ENCODE measurements around the gene EIF2B5. TPM values are rescaled to one million over a fixed set of nuclear protein-coding genes. Genes with fewer than 3 reads are reported as not detected.
A peak's percentile ranks its signal among the peaks of the same experiment; 100 is the strongest.
"Not testable (repeated sequence)": the region's sequence is repeated elsewhere in the genome, so short reads cannot be mapped to it uniquely, and the experiment has no call there.

The EIF2B5 gene
- total RNA-seq, 1 donor from 2014 or later = 38.1 TPM

GRCh38 chr3:184157206-184157605, 22.0 kb downstream of the EIF2B5 start:
- Histone ChIP-seq H3K36me3 (ENCODE audit: control insufficient read depth in 3 of 3, insufficient read depth in 3 of 3, low read length in 3 of 3) (no peaks in the 10 kb centered on the region), H3K9me3 (ENCODE audit: control insufficient read depth in 3 of 3, low read length in 3 of 3) (no peaks in the 10 kb centered on the region), H3K9ac (ENCODE audit: low read depth in 1 of 3, low read length in 3 of 3) (peak overlapping the region; percentile 86 to 93 (median 93)), H3K4me1 (ENCODE audit: control insufficient read depth in 3 of 3, insufficient read depth in 3 of 3, low read length in 3 of 3) (peaks cover 52 to 58% (median 56%) of the 10 kb centered on the region in 3 donors), H3K4me3 (ENCODE audit: low read length in 3 of 3) (peak overlapping the region; percentile 85 to 96 (median 95)), H3K27me3 (ENCODE audit: control insufficient read depth in 3 of 3, insufficient read depth in 3 of 3, low read length in 3 of 3) (no peaks in the 10 kb centered on the region), H3K27ac (ENCODE audit: low read depth, low read length) (peak overlapping the region; percentile 89)

GRCh38 chr3:184158404-184158803, 23.2 kb downstream of the EIF2B5 start:
- H3K27ac ChIP-seq (ENCODE audit: low read depth, low read length) = no peak overlapping the region
- H3K27me3 ChIP-seq (ENCODE audit: control insufficient read depth in 3 of 3, insufficient read depth in 3 of 3, low read length in 3 of 3) = no peaks in the 10 kb centered on the region
- H3K4me1 ChIP-seq (ENCODE audit: control insufficient read depth in 3 of 3, insufficient read depth in 3 of 3, low read length in 3 of 3) = peaks cover 55 to 65% (median 60%) of the 10 kb centered on the region in 3 donors
- H3K4me3 ChIP-seq (ENCODE audit: low read length in 3 of 3) = peak overlapping the region in 1 of 3 donors; percentile 2
- peaks cover 0 to 3% (median 2%) of the 10 kb centered on the region in 3 donors for H3K36me3 ChIP-seq (ENCODE audit: control insufficient read depth in 3 of 3, insufficient read depth in 3 of 3, low read length in 3 of 3)
- H3K9ac ChIP-seq (ENCODE audit: low read depth in 1 of 3, low read length in 3 of 3) = peak overlapping the region; percentile 29 to 86 (median 64)
- H3K9me3 ChIP-seq (ENCODE audit: control insufficient read depth in 3 of 3, low read length in 3 of 3) = no peaks in the 10 kb centered on the region

DNA sequence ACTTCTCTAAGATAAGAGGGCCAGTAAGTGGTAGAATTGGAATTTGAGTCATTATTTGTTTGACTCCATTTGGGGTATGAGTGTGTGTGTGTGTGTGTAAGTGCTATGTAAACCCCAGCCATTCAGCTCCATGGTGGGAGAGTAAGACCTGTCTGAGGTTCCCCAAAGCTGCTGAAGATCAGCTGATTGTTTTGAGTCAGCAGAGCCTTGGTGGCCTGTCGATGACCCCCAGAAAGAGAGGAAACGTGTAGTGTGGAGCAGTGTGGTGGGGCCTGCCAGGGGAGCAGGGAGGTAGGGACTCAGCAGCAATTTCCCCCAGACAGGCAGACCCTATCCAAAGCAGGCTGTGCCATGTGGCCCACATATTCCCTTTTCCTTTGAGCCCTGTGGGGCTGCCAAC, 25.3 kb downstream of the EIF2B5 start:
- Histone ChIP-seq H3K27ac (ENCODE audit: low read depth, low read length) (peak overlapping the region; percentile 69), H3K36me3 (ENCODE audit: control insufficient read depth in 3 of 3, insufficient read depth in 3 of 3, low read length in 3 of 3) (peaks cover 18 to 23% (median 22%) of the 10 kb centered on the region in 3 donors), H3K9ac (ENCODE audit: low read depth in 1 of 3, low read length in 3 of 3) (peak overlapping the region; percentile 40 to 71 (median 57)), H3K4me3 (ENCODE audit: low read length in 3 of 3) (peak overlapping the region in 2 of 3 donors; percentile 35 to 43), H3K27me3 (ENCODE audit: control insufficient read depth in 3 of 3, insufficient read depth in 3 of 3, low read length in 3 of 3) (no peaks in the 10 kb centered on the region), H3K4me1 (ENCODE audit: control insufficient read depth in 3 of 3, insufficient read depth in 3 of 3, low read length in 3 of 3) (peaks cover 48 to 56% (median 50%) of the 10 kb centered on the region in 3 donors), H3K9me3 (ENCODE audit: control insufficient read depth in 3 of 3, low read length in 3 of 3) (no peaks in the 10 kb centered on the region)

- peaks cover 39 to 44% (median 43%) of the 10 kb centered on the region in 3 donors for H3K36me3 ChIP-seq (ENCODE audit: control insufficient read depth in 3 of 3, insufficient read depth in 3 of 3, low read length in 3 of 3)
- peaks cover 36 to 45% (median 40%) of the 10 kb centered on the region in 3 donors for H3K4me1 ChIP-seq (ENCODE audit: control insufficient read depth in 3 of 3, insufficient read depth in 3 of 3, low read length in 3 of 3)
- H3K9me3 ChIP-seq (ENCODE audit: control insufficient read depth in 3 of 3, low read length in 3 of 3); H3K27me3 ChIP-seq (ENCODE audit: control insufficient read depth in 3 of 3, insufficient read depth in 3 of 3, low read length in 3 of 3); H3K4me3 ChIP-seq (ENCODE audit: low read length in 3 of 3): not testable (repeated sequence)
- peak overlapping the region; percentile 7 for H3K27ac ChIP-seq (ENCODE audit: low read depth, low read length)
- peak overlapping the region in 1 of 3 donors; percentile 3 for H3K9ac ChIP-seq (ENCODE audit: low read depth in 1 of 3, low read length in 3 of 3)
Measured at GRCh38 chr3:184162571-184163070, 27.5 kb downstream of the EIF2B5 start.

DNA sequence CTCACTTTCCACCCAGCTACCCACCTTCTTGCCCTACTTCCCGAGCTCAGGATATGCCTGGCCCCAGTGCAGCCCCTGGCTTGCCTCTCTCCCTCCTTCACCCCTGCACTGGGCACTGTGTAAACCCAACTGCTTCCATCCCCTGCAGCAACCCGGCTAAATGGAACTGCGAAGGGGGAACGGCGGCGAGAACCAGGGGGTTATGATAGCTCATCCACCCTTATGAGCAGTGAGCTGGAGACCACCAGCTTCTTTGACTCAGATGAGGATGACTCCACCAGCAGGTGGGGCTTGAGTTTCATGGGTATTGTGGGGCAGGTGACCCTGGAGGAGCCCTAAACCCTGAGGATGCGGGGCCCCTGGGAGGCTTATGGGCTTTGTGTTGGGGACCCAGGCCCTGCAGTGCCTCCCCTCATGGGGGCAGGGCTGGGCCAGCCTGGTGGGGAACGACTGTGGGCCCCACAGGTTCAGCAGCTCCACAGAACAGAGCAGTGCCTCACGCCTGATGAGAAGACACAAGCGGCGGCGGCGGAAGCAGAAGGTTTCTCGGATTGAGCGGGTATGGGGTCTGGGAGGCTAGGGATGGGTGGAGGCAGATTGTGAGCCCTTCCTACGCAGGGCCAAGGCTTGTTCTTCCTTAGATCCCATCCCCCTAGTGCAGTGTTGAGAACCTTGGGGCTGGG, 29.6 kb downstream of the EIF2B5 start:
- Histone ChIP-seq H3K27ac (ENCODE audit: low read depth, low read length) (no peak overlapping the region), H3K9ac (ENCODE audit: low read depth in 1 of 3, low read length in 3 of 3) (no peak overlapping the region), H3K27me3 (ENCODE audit: control insufficient read depth in 3 of 3, insufficient read depth in 3 of 3, low read length in 3 of 3) (no peaks in the 10 kb centered on the region), H3K9me3 (ENCODE audit: control insufficient read depth in 3 of 3, low read length in 3 of 3) (no peaks in the 10 kb centered on the region), H3K36me3 (ENCODE audit: control insufficient read depth in 3 of 3, insufficient read depth in 3 of 3, low read length in 3 of 3) (peaks cover 59 to 61% (median 60%) of the 10 kb centered on the region in 3 donors), H3K4me3 (ENCODE audit: low read length in 3 of 3) (no peak overlapping the region), H3K4me1 (ENCODE audit: control insufficient read depth in 3 of 3, insufficient read depth in 3 of 3, low read length in 3 of 3) (peaks cover 27 to 38% (median 27%) of the 10 kb centered on the region in 3 donors)

DNA sequence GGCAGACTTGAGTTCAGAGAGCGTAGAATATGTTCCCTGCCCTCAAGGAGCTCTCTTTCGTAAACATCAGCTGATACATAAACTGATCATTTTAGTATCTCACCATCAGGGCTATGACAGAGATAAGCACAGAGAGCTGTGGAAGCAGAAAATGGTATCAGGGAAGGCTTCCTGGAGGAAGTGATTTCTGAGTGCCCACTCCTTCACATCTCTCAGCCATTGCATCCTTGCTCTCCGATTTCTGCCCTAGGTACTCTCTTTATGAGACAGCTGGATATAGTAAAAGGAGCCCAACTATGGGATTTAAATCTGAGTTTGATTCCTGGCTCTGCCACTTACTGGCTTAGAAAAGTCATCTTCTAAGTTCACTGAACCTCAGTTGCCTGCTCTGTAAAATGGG, 30.4 kb downstream of the EIF2B5 start:
- Histone ChIP-seq H3K4me3 (ENCODE audit: low read length in 3 of 3) (no peak overlapping the region), H3K27me3 (ENCODE audit: control insufficient read depth in 3 of 3, insufficient read depth in 3 of 3, low read length in 3 of 3) (no peaks in the 10 kb centered on the region), H3K36me3 (ENCODE audit: control insufficient read depth in 3 of 3, insufficient read depth in 3 of 3, low read length in 3 of 3) (peaks cover 60 to 62% (median 61%) of the 10 kb centered on the region in 3 donors), H3K4me1 (ENCODE audit: control insufficient read depth in 3 of 3, insufficient read depth in 3 of 3, low read length in 3 of 3) (peaks cover 21 to 33% (median 21%) of the 10 kb centered on the region in 3 donors), H3K9me3 (ENCODE audit: control insufficient read depth in 3 of 3, low read length in 3 of 3) (no peaks in the 10 kb centered on the region), H3K27ac (ENCODE audit: low read depth, low read length) (no peak overlapping the region), H3K9ac (ENCODE audit: low read depth in 1 of 3, low read length in 3 of 3) (no peak overlapping the region)

GRCh38 chr3:184166671-184167070, 31.5 kb downstream of the EIF2B5 start:
- Histone ChIP-seq H3K36me3 (ENCODE audit: control insufficient read depth in 3 of 3, insufficient read depth in 3 of 3, low read length in 3 of 3) (peaks cover 71 to 73% (median 71%) of the 10 kb centered on the region in 3 donors), H3K9me3 (ENCODE audit: control insufficient read depth in 3 of 3, low read length in 3 of 3) (no peaks in the 10 kb centered on the region), H3K27ac (ENCODE audit: low read depth, low read length) (no peak overlapping the region), H3K4me3 (ENCODE audit: low read length in 3 of 3) (no peak overlapping the region), H3K9ac (ENCODE audit: low read depth in 1 of 3, low read length in 3 of 3) (no peak overlapping the region), H3K27me3 (ENCODE audit: control insufficient read depth in 3 of 3, insufficient read depth in 3 of 3, low read length in 3 of 3) (no peaks in the 10 kb centered on the region), H3K4me1 (ENCODE audit: control insufficient read depth in 3 of 3, insufficient read depth in 3 of 3, low read length in 3 of 3) (peaks cover 11 to 22% (median 12%) of the 10 kb centered on the region in 3 donors)

DNA sequence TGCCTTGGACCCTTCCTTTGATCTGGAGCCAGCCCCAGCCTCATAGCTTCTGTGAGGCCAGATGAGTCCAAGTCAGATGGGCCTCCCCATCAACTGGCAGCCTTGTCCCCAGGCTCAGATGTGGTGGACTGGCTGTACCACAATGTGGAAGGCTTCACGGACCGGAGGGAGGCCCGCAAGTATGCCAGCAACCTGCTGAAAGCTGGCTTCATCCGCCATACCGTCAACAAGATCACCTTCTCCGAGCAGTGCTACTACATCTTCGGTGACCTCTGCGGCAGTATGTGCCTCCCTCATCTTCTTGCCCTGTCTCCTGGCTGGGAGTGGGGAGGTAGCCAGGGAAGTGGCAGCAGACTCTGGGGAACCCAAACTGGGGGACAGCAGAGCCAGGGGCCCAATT, 32.6 kb downstream of the EIF2B5 start:
- Histone ChIP-seq H3K36me3 (ENCODE audit: control insufficient read depth in 3 of 3, insufficient read depth in 3 of 3, low read length in 3 of 3) (peaks cover 75 to 77% (median 77%) of the 10 kb centered on the region in 3 donors), H3K9ac (ENCODE audit: low read depth in 1 of 3, low read length in 3 of 3) (peak overlapping the region in 1 of 3 donors; percentile 25), H3K9me3 (ENCODE audit: control insufficient read depth in 3 of 3, low read length in 3 of 3) (no peaks in the 10 kb centered on the region), H3K4me1 (ENCODE audit: control insufficient read depth in 3 of 3, insufficient read depth in 3 of 3, low read length in 3 of 3) (peaks cover 2 to 11% (median 5%) of the 10 kb centered on the region in 3 donors), H3K27ac (ENCODE audit: low read depth, low read length) (peak overlapping the region; percentile 39), H3K27me3 (ENCODE audit: control insufficient read depth in 3 of 3, insufficient read depth in 3 of 3, low read length in 3 of 3) (no peaks in the 10 kb centered on the region), H3K4me3 (ENCODE audit: low read length in 3 of 3) (no peak overlapping the region)

DNA sequence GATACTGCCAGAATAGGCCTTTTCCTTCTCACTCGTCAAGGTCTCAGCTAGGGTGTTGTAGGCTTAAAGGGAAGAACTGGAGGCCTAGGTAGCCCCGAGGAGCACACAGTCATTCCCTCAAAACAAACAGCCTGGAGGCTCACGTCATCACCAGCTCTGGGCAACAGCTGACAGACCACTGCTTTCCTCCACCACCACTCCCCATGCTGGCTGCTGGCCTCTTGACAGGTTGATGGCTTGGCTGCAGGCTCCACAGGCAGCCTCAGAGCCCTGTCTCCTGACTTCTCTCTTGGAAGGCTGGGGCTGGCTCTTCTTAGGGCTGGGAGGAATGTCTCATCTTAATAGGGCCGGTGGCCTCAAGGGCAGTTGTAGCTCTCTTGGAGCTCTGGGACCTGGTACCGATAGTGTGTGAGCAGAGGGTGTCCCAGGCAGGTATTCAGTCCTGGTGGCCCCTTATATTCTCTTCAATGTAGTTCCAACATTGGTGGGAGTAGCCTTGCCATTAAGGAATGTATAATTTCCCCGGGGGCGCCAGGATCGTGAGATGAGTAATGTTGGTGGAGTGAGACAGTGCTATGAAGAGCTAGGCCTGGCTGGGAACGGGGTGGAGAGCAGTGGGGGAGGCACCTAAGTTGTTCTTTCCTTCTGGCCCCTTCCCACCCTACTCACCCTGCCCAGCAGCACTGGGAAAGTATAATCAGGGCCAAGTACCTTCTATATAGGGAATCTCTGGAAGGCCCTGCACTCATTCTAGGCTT, 33.4 kb downstream of the EIF2B5 start:
- Histone ChIP-seq H3K36me3 (ENCODE audit: control insufficient read depth in 3 of 3, insufficient read depth in 3 of 3, low read length in 3 of 3) (peaks cover 73 to 78% (median 75%) of the 10 kb centered on the region in 3 donors), H3K4me3 (ENCODE audit: low read length in 3 of 3) (no peak overlapping the region), H3K9ac (ENCODE audit: low read depth in 1 of 3, low read length in 3 of 3) (no peak overlapping the region), H3K27ac (ENCODE audit: low read depth, low read length) (peak overlapping the region; percentile 39), H3K9me3 (ENCODE audit: control insufficient read depth in 3 of 3, low read length in 3 of 3) (no peaks in the 10 kb centered on the region), H3K4me1 (ENCODE audit: control insufficient read depth in 3 of 3, insufficient read depth in 3 of 3, low read length in 3 of 3) (peaks cover under 1 to 8% (median 5%) of the 10 kb centered on the region in 3 donors), H3K27me3 (ENCODE audit: control insufficient read depth in 3 of 3, insufficient read depth in 3 of 3, low read length in 3 of 3) (no peaks in the 10 kb centered on the region)

All from skeletal muscle tissue (tissue), 4 donors.